Caco-2 (cell line): ENCODE results near the gene EPHB4. TPM values are rescaled to one million over a fixed set of nuclear protein-coding genes. Genes with fewer than 3 reads are reported as not detected.
"Not testable (repeated sequence)": the region's sequence is repeated elsewhere in the genome, so short reads cannot be mapped to it uniquely, and the experiment has no call there.

Experiments used
- BruUV-seq: library from RNA; stranded (reverse); fragments of 400-500 nt; replicated peaks from 2 replicates; lab custom pipeline; 2021; lab: Mats Ljungman, UMichigan
- CTCF ChIA-PET: fragments of 300-600 bp; sonication (Branson Sonifier 250); formaldehyde crosslinking; loops from one replicate; lab custom pipeline; 2022; ENCODE audit warnings: antibody characterized with exemption; lab: Charles Lee
- POLR2A ChIA-PET: fragments of 300-600 bp; sonication (Branson Sonifier 250); formaldehyde crosslinking; loops from one replicate; lab custom pipeline; 2022; ENCODE audit warnings: antibody characterized with exemption; lab: Charles Lee
- DNase-seq, 2 experiments: peaks; one replicate each; pipeline versions ENCODE4 v3.0.0 to v3.0.0-alpha.2; 2020 to 2022
- H3K27me3 ChIP-seq: replicated peaks from 2 replicates; pipeline ENCODE4 v1.6.0; 2011; ENCODE audit warnings: low read length; ENCODE audit not compliant: control insufficient read depth, insufficient read depth
- H3K36me3 ChIP-seq: 2 replicates; pipeline ENCODE4 v1.5.1; 2011; ENCODE audit warnings: low read length; ENCODE audit not compliant: control insufficient read depth, insufficient read depth
- H3K4me1 ChIP-seq: fragments of 250-450 bp; sonication (Bioruptor Pico); 2 replicates; pipeline ENCODE4 v1.5.1; 2020; ENCODE audit warnings: mild to moderate bottlenecking
- H3K4me3 ChIP-seq: 2 replicates; pipeline ENCODE4 v1.5.1; 2011; ENCODE audit warnings: low read depth, mild to moderate bottlenecking, control low read depth, low read length
- H3K9me3 ChIP-seq: fragments of 250-450 bp; sonication (Bioruptor Pico); 2 replicates; pipeline ENCODE4 v1.5.1; 2020; ENCODE audit warnings: mild to moderate bottlenecking, moderate library complexity
- H3K27ac Mint-ChIP-seq: one replicate; pipeline ENCODE4 v1.8.0; 2022; ENCODE audit warnings: mixed read lengths; ENCODE audit not compliant: unreplicated experiment
- H3K27me3 Mint-ChIP-seq: one replicate; pipeline ENCODE4 v1.8.0; 2022; ENCODE audit warnings: mixed read lengths; ENCODE audit not compliant: insufficient read depth, unreplicated experiment
- H3K36me3 Mint-ChIP-seq: one replicate; pipeline ENCODE4 v1.8.0; 2022; ENCODE audit warnings: mild to moderate bottlenecking, mixed read lengths; ENCODE audit not compliant: insufficient read depth, unreplicated experiment
- H3K4me1 Mint-ChIP-seq: one replicate; pipeline ENCODE4 v1.8.0; 2022; ENCODE audit warnings: low read depth, mixed read lengths; ENCODE audit not compliant: unreplicated experiment
- H3K4me3 Mint-ChIP-seq: one replicate; pipeline ENCODE4 v1.8.0; 2022; ENCODE audit warnings: mild to moderate bottlenecking, moderate library complexity, mixed read lengths; ENCODE audit not compliant: unreplicated experiment
- H3K9me3 Mint-ChIP-seq: one replicate; pipeline ENCODE4 v1.8.0; 2022; ENCODE audit warnings: mixed read lengths; ENCODE audit not compliant: unreplicated experiment
- intact Hi-C: fragments of 100-400 bp; cut with micrococcal nuclease; formaldehyde crosslinking; loops from one replicate; pipeline ENCODE4 v1.10.0; 2022; ENCODE audit not compliant: unreplicated experiment
- total RNA-seq: library from RNA; stranded (reverse); gene quantifications from 2 replicates; pipeline ENCODE4 v1.2.3, GENCODE V29; 2022
- TF ChIP-seq, protein P1 (sequence below), 2 experiments: fragments of 200-600 bp in 1 of 2; IDR thresholded peaks; 1 replicate in 1 of 2; 2 replicates in 1 of 2; pipeline versions ENCODE4 v1.5.1 to v1.8.0; 2011 to 2022; ENCODE audit warnings: antibody characterized with exemption in 1 of 2, control low read depth in 1 of 2, inconsistent platforms in 1 of 2, low read depth in 1 of 2, low read length in 1 of 2, mild to moderate bottlenecking in 1 of 2, moderate library complexity in 1 of 2; ENCODE audit not compliant: insufficient read depth in 1 of 2, severe bottlenecking in 1 of 2, unreplicated experiment in 1 of 2

Gene EPHB4
- total RNA-seq, 1 experiment from 2014 or later = 112 TPM

DNA sequence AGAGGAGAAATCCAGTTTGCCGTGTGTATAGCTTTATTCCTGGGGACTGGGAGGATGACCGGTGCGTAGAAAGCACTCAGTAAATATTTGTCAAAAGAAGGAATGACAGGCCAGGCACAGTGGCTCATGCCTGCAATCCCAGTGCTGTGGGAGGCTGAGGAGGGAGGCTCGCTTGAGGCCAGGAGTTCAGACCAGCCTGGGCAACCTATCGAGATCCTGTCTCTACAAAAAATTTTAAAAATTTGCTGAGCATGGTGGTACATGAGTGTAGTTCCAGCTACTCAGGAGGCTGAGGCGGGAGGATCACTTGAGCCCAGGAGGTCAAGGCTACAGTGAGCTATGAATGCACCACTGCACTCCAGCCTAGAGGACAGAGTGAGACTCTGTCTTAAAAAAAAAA lies 15.8 kb downstream of the EPHB4 start:
- Histone ChIP-seq H3K4me1 (peaks cover 10% of the 10 kb centered on the region; the same call in 1 of the 2 replicates), H3K4me3 (no peak overlapping the region), H3K36me3 (peaks cover 7% of the 10 kb centered on the region), H3K27me3 (no peaks in the 10 kb centered on the region), H3K9me3 (no peaks in the 10 kb centered on the region)
- no peaks in the 10 kb centered on the region for H3K27me3 Mint-ChIP-seq
- intact Hi-C loops = no loop called here
- H3K9me3 Mint-ChIP-seq = no peaks in the 10 kb centered on the region
- ChIA-PET POLR2A (no interaction called here), CTCF (interaction anchor here (0.5 to 2.0 kb wide), 3 partner anchors 15 to 41 kb away, joined by 3 to 5 read pairs (median 4); partner anchors contain the start of genes EPHB4 and SLC12A9)
- TF ChIP-seq, protein P1, sequence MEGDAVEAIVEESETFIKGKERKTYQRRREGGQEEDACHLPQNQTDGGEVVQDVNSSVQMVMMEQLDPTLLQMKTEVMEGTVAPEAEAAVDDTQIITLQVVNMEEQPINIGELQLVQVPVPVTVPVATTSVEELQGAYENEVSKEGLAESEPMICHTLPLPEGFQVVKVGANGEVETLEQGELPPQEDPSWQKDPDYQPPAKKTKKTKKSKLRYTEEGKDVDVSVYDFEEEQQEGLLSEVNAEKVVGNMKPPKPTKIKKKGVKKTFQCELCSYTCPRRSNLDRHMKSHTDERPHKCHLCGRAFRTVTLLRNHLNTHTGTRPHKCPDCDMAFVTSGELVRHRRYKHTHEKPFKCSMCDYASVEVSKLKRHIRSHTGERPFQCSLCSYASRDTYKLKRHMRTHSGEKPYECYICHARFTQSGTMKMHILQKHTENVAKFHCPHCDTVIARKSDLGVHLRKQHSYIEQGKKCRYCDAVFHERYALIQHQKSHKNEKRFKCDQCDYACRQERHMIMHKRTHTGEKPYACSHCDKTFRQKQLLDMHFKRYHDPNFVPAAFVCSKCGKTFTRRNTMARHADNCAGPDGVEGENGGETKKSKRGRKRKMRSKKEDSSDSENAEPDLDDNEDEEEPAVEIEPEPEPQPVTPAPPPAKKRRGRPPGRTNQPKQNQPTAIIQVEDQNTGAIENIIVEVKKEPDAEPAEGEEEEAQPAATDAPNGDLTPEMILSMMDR (IDR thresholded peaks at IDR 0.05; ENCODE audit: insufficient read depth in 1 of 2, low read depth in 1 of 2, low read length in 1 of 2, severe bottlenecking in 1 of 2, unreplicated experiment in 1 of 2) = no peak
- no TSS peak for BruUV-seq
- DNase-seq = no peak
- H3K27ac Mint-ChIP-seq = no peak overlapping the region
- no peaks in the 10 kb centered on the region for H3K4me1 Mint-ChIP-seq
- no peak overlapping the region for H3K4me3 Mint-ChIP-seq
- H3K36me3 Mint-ChIP-seq = peaks cover 99% of the 10 kb centered on the region

DNA sequence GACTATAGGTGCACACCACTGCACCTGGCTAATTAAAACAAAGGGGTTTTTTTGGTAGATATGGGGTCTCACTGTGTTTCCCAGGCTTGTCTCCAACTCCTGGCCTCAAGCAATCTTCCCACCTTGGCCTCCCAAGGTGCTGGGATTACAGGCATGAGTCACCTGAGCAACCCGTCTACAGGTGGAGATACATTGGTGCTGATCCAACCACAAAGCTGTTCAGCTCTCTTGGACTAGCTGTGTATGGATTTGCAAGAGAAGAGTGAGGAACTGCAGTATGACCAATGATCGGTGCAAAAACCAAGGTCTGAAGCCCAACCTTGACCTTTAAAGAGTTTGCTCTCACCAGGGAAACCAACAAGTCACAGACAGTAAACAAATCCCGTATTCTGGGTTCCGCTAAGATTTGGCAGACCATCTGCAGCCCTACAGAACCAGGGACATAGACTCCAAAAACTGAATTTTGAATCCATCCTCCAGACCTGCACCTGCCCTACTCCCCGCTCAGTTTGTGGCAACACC lies 18.9 kb downstream of the EPHB4 start:
- no peak for DNase-seq
- H3K36me3 Mint-ChIP-seq = peaks cover 100% of the 10 kb centered on the region
- H3K9me3 Mint-ChIP-seq = no peaks in the 10 kb centered on the region
- ChIA-PET POLR2A (no interaction called here), CTCF (no interaction called here)
- Histone ChIP-seq H3K36me3 (peaks cover 12% of the 10 kb centered on the region), H3K27me3 (no peaks in the 10 kb centered on the region), H3K4me3 (no peak overlapping the region), H3K4me1 (peaks cover 7% of the 10 kb centered on the region), H3K9me3 (no peaks in the 10 kb centered on the region)
- H3K27ac Mint-ChIP-seq = no peak overlapping the region
- H3K4me1 Mint-ChIP-seq = peaks cover 7% of the 10 kb centered on the region
- intact Hi-C loops = no loop called here
- no TSS peak for BruUV-seq
- H3K4me3 Mint-ChIP-seq = no peak overlapping the region
- H3K27me3 Mint-ChIP-seq = no peaks in the 10 kb centered on the region
- TF ChIP-seq, protein P1 (IDR thresholded peaks at IDR 0.05; ENCODE audit: insufficient read depth in 1 of 2, low read depth in 1 of 2, low read length in 1 of 2, severe bottlenecking in 1 of 2, unreplicated experiment in 1 of 2) = no peak

DNA sequence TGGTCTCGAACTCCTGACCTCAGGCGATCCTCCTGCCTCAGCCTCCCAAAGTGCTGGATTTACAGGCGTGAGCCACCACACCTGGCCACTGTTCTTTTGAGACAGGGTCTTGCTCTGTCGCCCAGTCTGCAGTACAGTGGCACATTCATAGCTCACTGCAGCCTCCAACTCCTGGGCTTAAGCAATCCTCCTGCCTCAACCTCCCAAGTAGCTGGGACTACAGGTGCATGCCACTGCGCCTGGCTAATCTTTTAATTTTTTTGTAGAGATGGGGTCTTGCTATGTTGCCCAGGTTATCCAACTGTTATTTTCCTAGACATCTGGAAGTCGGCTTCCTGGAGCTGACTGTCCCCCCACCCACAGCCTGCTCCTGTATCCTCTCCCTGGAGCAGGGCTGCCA lies 20.4 kb downstream of the EPHB4 start:
- H3K4me3 ChIP-seq, H3K27me3 ChIP-seq, H3K4me3 Mint-ChIP-seq, DNase-seq, BruUV-seq, H3K9me3 Mint-ChIP-seq, H3K27ac Mint-ChIP-seq, H3K9me3 ChIP-seq, H3K27me3 Mint-ChIP-seq, intact Hi-C loops: not testable (repeated sequence)
- peaks cover 18% of the 10 kb centered on the region for H3K4me1 Mint-ChIP-seq
- Histone ChIP-seq H3K4me1 (peaks cover 20% of the 10 kb centered on the region), H3K36me3 (peaks cover 13% of the 10 kb centered on the region)
- ChIA-PET POLR2A (interaction anchor here (0.6 to 1.1 kb wide), 2 partner anchors 9 to 221 kb away, joined by 3 read pairs; partner anchors contain the start of gene FBXO24), CTCF (interaction anchor here (0.6 to 1.4 kb wide), 2 partner anchors 101 to 268 kb away, joined by 4 to 8 read pairs; partner anchors contain the start of genes AGFG2 and POP7)
- peaks cover 98% of the 10 kb centered on the region for H3K36me3 Mint-ChIP-seq
